Measurements from ENCODE around the gene TMEM239. TPM values are rescaled to one million over a fixed set of nuclear protein-coding genes. Genes with fewer than 3 reads are reported as not detected.

TMEM239 gene
- total and polyA plus RNA-seq, 4 donors, result not detected

DNA sequence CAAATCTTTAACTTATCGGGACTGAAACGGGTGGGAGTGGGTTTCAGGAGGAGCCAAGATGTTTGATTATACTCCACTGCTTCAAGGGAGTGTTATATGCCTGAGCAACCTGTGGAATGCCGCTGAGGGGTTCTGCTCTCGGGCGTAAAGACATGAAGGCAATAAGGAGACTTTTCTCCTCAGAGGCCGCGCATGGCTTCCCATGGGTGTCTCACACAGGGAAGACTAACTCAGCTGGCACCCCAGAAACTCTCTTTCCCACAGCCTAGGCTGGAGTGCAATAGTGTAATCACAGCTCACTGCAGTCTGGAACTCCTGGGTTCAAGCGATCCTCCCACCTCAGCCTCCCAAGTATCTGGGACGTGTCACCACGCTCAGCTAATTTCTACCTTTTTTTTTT lies 6.5 kb upstream of the TMEM239 start:
- TF ChIP-seq SP1 (IDR thresholded peaks at IDR 0.05) (no peak), JUND (IDR thresholded peaks at IDR 0.05) (no peak), TAF1 (conservative IDR thresholded peaks at IDR 0.05) (no peak), FOXA2 (IDR thresholded peaks at IDR 0.05) (no peak), RXRA (IDR thresholded peaks at IDR 0.05) (no peak), RAD21 (IDR thresholded peaks at IDR 0.05) (no peak), NR2F2 (IDR thresholded peaks at IDR 0.05) (no peak), HNF4G (IDR thresholded peaks at IDR 0.05) (no peak), EGR1 (IDR thresholded peaks at IDR 0.05; ENCODE audit: low read depth in 2 of 2) (no peak), YY1 (IDR thresholded peaks at IDR 0.05) (no peak), FOXA1 (IDR thresholded peaks at IDR 0.05) (no peak), HNF4A (conservative IDR thresholded peaks at IDR 0.05) (no peak), GABPA (IDR thresholded peaks at IDR 0.05 in 1 of 2, conservative IDR thresholded peaks at IDR 0.05 in 1 of 2) (no peak)
- TF ChIP-seq, protein P1, sequence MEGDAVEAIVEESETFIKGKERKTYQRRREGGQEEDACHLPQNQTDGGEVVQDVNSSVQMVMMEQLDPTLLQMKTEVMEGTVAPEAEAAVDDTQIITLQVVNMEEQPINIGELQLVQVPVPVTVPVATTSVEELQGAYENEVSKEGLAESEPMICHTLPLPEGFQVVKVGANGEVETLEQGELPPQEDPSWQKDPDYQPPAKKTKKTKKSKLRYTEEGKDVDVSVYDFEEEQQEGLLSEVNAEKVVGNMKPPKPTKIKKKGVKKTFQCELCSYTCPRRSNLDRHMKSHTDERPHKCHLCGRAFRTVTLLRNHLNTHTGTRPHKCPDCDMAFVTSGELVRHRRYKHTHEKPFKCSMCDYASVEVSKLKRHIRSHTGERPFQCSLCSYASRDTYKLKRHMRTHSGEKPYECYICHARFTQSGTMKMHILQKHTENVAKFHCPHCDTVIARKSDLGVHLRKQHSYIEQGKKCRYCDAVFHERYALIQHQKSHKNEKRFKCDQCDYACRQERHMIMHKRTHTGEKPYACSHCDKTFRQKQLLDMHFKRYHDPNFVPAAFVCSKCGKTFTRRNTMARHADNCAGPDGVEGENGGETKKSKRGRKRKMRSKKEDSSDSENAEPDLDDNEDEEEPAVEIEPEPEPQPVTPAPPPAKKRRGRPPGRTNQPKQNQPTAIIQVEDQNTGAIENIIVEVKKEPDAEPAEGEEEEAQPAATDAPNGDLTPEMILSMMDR (IDR thresholded peaks at IDR 0.05; ENCODE audit: low read depth, low read length, missing input control), result no peak
- TF ChIP-seq, protein P2, sequence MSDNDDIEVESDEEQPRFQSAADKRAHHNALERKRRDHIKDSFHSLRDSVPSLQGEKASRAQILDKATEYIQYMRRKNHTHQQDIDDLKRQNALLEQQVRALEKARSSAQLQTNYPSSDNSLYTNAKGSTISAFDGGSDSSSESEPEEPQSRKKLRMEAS (IDR thresholded peaks at IDR 0.05), result no peak
- TF ChIP-seq, protein P3, sequence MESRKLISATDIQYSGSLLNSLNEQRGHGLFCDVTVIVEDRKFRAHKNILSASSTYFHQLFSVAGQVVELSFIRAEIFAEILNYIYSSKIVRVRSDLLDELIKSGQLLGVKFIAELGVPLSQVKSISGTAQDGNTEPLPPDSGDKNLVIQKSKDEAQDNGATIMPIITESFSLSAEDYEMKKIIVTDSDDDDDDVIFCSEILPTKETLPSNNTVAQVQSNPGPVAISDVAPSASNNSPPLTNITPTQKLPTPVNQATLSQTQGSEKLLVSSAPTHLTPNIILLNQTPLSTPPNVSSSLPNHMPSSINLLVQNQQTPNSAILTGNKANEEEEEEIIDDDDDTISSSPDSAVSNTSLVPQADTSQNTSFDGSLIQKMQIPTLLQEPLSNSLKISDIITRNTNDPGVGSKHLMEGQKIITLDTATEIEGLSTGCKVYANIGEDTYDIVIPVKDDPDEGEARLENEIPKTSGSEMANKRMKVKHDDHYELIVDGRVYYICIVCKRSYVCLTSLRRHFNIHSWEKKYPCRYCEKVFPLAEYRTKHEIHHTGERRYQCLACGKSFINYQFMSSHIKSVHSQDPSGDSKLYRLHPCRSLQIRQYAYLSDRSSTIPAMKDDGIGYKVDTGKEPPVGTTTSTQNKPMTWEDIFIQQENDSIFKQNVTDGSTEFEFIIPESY (IDR thresholded peaks at IDR 0.05), result no peak
- TF ChIP-seq, protein P4, sequence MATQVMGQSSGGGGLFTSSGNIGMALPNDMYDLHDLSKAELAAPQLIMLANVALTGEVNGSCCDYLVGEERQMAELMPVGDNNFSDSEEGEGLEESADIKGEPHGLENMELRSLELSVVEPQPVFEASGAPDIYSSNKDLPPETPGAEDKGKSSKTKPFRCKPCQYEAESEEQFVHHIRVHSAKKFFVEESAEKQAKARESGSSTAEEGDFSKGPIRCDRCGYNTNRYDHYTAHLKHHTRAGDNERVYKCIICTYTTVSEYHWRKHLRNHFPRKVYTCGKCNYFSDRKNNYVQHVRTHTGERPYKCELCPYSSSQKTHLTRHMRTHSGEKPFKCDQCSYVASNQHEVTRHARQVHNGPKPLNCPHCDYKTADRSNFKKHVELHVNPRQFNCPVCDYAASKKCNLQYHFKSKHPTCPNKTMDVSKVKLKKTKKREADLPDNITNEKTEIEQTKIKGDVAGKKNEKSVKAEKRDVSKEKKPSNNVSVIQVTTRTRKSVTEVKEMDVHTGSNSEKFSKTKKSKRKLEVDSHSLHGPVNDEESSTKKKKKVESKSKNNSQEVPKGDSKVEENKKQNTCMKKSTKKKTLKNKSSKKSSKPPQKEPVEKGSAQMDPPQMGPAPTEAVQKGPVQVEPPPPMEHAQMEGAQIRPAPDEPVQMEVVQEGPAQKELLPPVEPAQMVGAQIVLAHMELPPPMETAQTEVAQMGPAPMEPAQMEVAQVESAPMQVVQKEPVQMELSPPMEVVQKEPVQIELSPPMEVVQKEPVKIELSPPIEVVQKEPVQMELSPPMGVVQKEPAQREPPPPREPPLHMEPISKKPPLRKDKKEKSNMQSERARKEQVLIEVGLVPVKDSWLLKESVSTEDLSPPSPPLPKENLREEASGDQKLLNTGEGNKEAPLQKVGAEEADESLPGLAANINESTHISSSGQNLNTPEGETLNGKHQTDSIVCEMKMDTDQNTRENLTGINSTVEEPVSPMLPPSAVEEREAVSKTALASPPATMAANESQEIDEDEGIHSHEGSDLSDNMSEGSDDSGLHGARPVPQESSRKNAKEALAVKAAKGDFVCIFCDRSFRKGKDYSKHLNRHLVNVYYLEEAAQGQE (IDR thresholded peaks at IDR 0.05), result no peak
- TF ChIP-seq, protein P5, sequence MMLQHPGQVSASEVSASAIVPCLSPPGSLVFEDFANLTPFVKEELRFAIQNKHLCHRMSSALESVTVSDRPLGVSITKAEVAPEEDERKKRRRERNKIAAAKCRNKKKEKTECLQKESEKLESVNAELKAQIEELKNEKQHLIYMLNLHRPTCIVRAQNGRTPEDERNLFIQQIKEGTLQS (IDR thresholded peaks at IDR 0.05), result no peak
- no peak for DNase-seq (ENCODE audit: low spot score)
- H3K4me3 ChIP-seq (ENCODE audit: low read depth in 1 of 3, low read length in 3 of 3), result no peak overlapping the region
- peaks cover 0 to 7% (median 4%) of the 10 kb centered on the region in 4 donors for H3K27me3 ChIP-seq (ENCODE audit: control insufficient read depth in 4 of 4, insufficient read depth in 4 of 4, low read length in 3 of 4)
- H3K27ac ChIP-seq (ENCODE audit: low read depth in 1 of 2, low read length in 2 of 2), result no peak overlapping the region
- no peak overlapping the region for H3K9ac ChIP-seq (ENCODE audit: low read depth in 1 of 2, low read length in 2 of 2)
- peaks cover 0 to 7% (median 5%) of the 10 kb centered on the region in 4 donors for H3K4me1 ChIP-seq (ENCODE audit: control insufficient read depth in 4 of 4, insufficient read depth in 4 of 4, low read length in 3 of 4)
- peaks cover 0 to 1% (median 0%) of the 10 kb centered on the region in 4 donors for H3K9me3 ChIP-seq (ENCODE audit: control insufficient read depth in 4 of 4, low read length in 3 of 4)
- WGBS, result 93% methylated on average over 10 of the region's 10 CpGs
- no peaks in the 10 kb centered on the region for H3K36me3 ChIP-seq (ENCODE audit: control insufficient read depth in 4 of 4, insufficient read depth in 3 of 4, low read depth in 1 of 4, low read length in 3 of 4)

Measured in liver (tissue), 9 donors.